HG02852 (cell line): ENCODE data around the gene PARM1.

Source experiments
- ATAC-seq: cut with Tn5 transposase; IDR thresholded peaks from one replicate; pipeline ENCODE4 v1.9.1; 2021; ENCODE audit warnings: mild to moderate bottlenecking, moderate library complexity; ENCODE audit not compliant: unreplicated experiment

The PARM1 gene

GRCh38 chr4:74932832-74933561 is at the start of gene PARM1:
PARM1 (plus strand) TSS chr4:74933116; CDS start chr4:74933328, 212 bp downstream.
- ATAC-seq: peak; percentile 74

GRCh38 chr4:74884266-74884665 is 48.6 kb upstream of the PARM1 start:
- ATAC-seq: no peak

GRCh38 chr4:74886484-74886883 is 46.4 kb upstream of the PARM1 start:
- ATAC-seq: no peak

- ATAC-seq: no peak
Observed at GRCh38 chr4:74890341-74890740, 42.6 kb upstream of the PARM1 start.

- ATAC-seq: no peak
Observed at GRCh38 chr4:74891037-74891436, 41.9 kb upstream of the PARM1 start.

- ATAC-seq: no peak
Observed at GRCh38 chr4:74893171-74893570, 39.7 kb upstream of the PARM1 start.

GRCh38 chr4:74896595-74896994 is 36.3 kb upstream of the PARM1 start:
- no peak for ATAC-seq

GRCh38 chr4:74897386-74897785 is 35.5 kb upstream of the PARM1 start:
- no peak for ATAC-seq

GRCh38 chr4:74900862-74901261 is 32.1 kb upstream of the PARM1 start:
- ATAC-seq: no peak

- ATAC-seq: no peak
Observed at GRCh38 chr4:74904509-74905065, 28.3 kb upstream of the PARM1 start.

- no peak for ATAC-seq
Observed at GRCh38 chr4:74906771-74907170, 26.1 kb upstream of the PARM1 start.

- ATAC-seq: peak; percentile 63
Observed at GRCh38 chr4:74919783-74920182, 13.1 kb upstream of the PARM1 start.

- peak; percentile 56 for ATAC-seq
Observed at GRCh38 chr4:74920704-74921103, 12.2 kb upstream of the PARM1 start.

GRCh38 chr4:74921490-74921889 is 11.4 kb upstream of the PARM1 start:
- no peak for ATAC-seq

GRCh38 chr4:74926007-74926406 is 6.9 kb upstream of the PARM1 start:
- no peak for ATAC-seq

GRCh38 chr4:74930162-74930561 is 2.8 kb upstream of the PARM1 start:
- ATAC-seq: peak; percentile 53

- no peak for ATAC-seq
Observed at GRCh38 chr4:74931376-74931775, 1.5 kb upstream of the PARM1 start.

- no peak for ATAC-seq
Observed at GRCh38 chr4:74932010-74932409, 906 bp upstream of the PARM1 start.

GRCh38 chr4:74933562-74934015 is 673 bp downstream of the PARM1 start:
- no peak for ATAC-seq

GRCh38 chr4:74934016-74934831 is 1.3 kb downstream of the PARM1 start:
- no peak for ATAC-seq

- ATAC-seq: no peak
Observed at GRCh38 chr4:74934888-74935287, 2.0 kb downstream of the PARM1 start.

- ATAC-seq: no peak
Observed at GRCh38 chr4:74941123-74941522, 8.2 kb downstream of the PARM1 start.
